HG02610 (cell line): ENCODE results near the gene LRRC52.

Source experiments
- ATAC-seq: cut with Tn5 transposase; IDR thresholded peaks from one replicate; pipeline ENCODE4 v1.9.1; 2021; ENCODE audit warnings: mild to moderate bottlenecking, moderate library complexity; ENCODE audit not compliant: unreplicated experiment

LRRC52 gene

DNA sequence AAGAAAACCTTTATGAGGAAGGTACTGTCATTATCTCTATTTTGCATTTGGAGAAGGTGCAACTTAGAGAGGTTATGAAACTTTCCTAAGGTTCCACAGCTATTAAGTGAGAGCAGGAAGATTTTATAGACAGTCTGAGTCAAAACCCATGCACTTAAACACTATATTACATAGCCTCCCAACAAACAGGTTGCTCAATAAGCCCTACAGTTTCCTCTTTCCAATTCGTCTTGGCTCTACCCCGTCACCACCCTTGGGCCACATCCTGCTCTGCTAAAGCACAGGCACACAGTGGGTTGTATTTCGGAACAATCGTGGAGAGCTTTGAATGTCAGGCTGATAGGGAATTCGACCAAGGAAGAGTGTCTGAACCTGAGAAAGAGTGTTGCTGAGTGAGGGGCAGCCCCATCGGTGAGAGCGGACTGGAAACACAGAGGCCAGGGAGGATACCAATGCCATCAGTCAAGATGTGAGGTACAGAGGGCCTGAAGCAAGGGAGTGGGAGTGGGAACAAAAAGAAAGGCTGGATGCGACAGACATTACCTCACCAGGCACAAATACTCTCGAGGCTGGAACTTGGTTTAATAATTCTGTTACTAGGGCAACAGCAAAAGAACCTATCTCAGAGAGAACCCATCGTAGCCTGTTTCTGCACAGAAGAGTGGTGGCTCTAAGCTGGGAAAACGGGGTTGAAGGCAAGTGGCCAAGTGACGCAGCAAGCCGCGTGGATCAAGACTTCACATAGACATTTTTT, 6.3 kb upstream of the LRRC52 start:
- ATAC-seq: no peak

GRCh38 chr1:165539306-165539705, 4.5 kb upstream of the LRRC52 start:
- no peak for ATAC-seq

DNA sequence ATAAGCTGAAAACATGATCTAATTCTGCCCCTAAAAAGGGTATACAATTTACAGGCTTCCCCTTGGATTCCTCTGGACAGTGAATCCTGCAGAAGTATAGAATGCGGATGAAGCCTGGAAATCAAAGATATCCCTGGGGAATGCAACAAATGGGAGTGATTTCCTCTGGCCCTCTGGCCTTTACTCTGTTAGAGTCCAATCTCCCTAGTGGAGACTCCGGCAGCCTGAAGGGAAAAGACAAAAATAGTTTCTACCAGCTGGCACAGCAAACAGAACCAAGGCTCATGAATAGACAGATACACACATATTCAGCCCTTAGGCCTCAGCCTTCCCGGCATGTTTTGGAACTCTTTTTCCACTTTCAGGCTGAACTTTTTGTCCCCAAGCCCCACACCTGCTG, 3.9 kb upstream of the LRRC52 start:
- ATAC-seq: no peak

DNA sequence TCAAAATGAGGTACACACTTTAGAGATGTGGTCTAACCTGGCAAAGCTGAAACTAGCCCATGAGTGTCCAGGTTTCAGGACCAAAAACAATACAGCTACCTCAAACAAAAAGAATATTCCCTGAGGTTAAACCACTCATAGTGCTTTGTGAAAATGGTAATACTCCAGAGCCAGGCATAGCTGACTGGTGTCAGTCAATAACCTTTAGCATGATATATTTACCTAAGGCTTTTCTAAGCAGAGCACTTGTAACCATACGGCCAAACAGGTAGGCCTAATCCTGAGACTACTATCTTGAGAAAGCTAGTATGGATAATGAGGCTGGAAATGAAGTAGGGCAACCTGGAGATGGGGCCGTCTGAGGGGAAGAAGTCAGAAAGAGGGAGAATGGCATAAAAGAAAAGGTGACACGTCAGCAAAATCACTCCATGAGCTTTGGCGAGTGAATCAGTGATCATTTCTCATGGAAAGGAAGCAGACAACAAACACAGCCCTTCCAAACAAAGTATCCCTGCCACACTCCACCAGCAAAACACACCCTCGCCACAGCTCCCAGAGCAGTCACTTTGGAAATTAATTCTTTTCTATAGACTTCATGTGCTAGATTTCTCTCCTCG, 1.7 kb upstream of the LRRC52 start:
- ATAC-seq: no peak

GRCh38 chr1:165542647-165543046, 1.2 kb upstream of the LRRC52 start:
- ATAC-seq: no peak

DNA sequence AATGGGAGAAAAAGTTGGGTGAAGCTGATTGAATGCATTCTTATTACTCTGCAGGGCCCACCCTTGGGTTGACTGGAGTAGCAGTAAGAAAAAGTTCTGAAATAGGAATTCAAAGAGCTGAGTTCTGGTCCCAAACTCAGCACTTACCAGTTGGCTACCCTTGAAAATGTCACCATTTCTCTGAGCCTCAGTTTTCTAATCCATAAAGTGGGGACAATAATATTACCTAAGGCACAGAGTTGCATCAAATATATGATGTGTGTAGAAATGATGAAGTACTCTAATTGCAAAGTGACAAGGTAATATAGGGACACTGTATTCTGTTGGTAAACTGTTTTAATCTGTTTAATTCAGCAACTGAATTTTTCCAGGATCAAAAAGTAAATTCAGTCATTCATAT, 1.2 kb downstream of the LRRC52 start:
- no peak for ATAC-seq

GRCh38 chr1:165545974-165546373, 2.2 kb downstream of the LRRC52 start:
- no peak for ATAC-seq

DNA sequence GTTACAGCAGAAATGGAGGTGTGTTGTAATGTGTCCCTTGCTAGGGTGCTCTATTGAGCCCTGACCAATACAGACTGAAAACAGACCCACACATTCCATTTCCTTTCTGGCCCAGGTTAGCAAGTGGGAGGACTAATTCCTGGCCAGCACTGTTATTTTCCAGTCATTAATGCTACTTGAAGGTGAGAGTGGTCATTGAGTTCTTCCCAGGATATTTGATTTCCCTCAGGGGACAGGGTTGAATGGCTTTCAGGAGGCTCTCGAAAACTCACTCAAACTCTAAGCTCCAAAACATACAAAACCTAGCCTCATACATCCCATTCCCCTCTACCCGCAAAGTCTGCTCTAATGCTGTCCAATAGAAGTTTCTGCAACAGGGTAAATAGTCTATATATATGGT, 6.2 kb downstream of the LRRC52 start:
- ATAC-seq: no peak

DNA sequence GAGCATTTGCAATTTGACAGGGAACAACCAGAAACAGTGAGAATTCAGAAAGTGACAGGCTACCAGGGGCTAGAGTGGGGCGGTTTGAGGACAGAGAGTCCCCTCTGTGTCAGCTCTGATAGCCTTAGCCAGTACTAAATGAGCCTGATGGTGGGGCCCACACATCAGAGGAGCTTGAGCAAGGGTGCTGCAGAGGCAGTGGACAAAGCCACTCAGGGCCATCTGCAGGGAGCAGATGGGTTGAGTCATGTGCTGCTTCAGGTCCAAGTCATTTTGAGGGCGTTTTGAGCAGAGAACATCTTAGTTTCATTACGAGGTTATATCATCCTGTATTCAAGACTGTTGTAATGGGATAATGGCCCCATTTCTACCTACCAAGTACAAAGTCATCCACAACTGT, 7.7 kb downstream of the LRRC52 start:
- no peak for ATAC-seq

DNA sequence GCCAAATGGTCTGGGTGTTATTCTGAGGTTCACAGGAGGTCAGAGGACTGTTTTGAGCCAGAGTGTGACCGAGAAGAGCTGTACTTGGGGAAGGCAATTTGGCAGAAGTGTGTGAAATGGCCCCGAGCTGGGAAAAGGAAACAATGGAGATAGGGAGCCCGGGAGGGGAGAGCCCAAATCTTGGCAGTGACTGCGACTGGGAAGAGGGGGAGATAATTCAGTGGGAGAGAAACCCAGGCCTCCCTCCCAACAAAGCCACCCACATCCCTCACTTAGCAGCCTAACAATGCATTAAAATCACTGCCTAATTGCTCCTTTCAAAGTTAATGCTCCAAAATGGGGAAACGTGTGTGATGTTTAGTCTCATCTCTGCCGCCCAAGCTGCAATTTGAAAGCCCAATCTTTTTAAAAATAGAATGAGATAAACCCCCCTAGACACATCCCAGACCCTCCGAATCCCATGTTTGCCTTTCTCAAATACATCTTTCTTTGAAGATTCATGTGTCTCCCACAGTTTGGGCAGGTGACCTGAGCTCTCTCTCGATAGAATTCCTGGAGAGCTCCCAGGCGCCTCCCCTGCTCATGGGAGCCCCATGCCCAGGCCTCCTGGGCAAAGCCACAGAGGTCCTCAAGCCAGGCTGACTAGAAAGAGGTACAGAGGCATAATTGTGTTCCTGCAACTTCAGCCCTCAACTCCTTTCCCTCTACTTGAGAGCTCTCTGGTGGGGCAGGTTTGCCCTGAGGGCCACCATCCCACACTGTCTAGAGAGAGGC, 17.3 kb downstream of the LRRC52 start:
- ATAC-seq: no peak

DNA sequence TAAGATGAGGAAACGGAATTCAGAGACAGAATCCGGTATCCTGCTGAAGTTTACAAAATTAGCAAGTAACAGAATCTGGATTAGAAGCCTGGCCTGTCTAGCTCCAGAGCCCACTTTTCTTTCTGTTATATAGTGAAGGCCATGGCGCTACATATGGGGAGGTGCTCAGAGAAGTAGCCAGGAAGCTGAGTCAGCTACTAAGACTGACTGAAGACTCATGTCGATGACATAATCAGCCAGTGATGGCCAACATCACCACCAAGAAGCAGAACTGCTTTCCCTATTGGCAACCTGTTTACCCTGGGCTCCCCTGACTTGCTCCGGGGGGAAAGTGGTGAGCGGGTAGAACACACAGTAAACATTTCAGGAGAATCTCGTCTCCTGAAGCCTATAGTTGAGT, 18.8 kb downstream of the LRRC52 start:
- ATAC-seq: no peak

DNA sequence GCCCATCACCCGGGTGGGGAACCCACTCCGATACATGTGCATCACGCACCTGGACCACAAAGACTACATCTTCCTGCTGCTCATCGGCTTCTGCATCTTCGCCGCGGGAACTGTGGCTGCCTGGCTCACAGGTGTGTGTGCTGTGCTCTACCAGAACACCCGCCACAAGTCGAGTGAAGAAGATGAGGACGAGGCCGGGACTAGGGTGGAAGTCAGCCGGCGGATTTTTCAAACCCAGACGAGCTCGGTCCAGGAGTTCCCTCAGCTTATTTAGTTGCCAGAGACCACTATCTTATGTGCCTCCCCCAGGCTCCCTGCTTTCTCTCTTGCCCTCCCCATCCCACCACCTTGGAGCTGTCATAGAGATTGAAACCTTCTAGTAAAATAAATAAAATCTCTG, 19.8 kb downstream of the LRRC52 start:
- ATAC-seq: no peak

DNA sequence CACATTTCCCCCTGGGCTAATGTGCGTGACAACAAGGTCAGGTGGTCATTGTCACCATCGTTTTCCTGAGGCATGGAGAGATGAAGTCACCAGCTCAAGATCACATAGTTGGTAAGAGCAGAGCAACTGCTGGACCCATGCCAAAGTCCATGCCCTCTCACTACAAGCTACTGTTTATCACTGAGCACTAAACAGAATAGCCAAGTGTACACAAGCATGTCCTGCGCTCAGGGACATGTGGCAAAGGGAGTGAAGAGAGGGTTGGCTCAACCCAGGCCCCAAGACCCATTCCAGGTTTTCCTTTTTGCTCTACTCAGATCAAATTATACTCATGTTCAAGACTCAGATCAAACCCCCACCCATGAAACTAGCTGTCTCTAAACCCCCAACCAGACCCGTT, 20.8 kb downstream of the LRRC52 start:
- no peak for ATAC-seq

- ATAC-seq: no peak
Observed at GRCh38 chr1:165565751-165566490, 22.1 kb downstream of the LRRC52 start.

GRCh38 chr1:165570078-165570477, 26.3 kb downstream of the LRRC52 start:
- no peak for ATAC-seq

- ATAC-seq: no peak
Observed at GRCh38 chr1:165573787-165574186, 30.0 kb downstream of the LRRC52 start.

GRCh38 chr1:165574295-165574694, 30.5 kb downstream of the LRRC52 start:
- no peak for ATAC-seq

DNA sequence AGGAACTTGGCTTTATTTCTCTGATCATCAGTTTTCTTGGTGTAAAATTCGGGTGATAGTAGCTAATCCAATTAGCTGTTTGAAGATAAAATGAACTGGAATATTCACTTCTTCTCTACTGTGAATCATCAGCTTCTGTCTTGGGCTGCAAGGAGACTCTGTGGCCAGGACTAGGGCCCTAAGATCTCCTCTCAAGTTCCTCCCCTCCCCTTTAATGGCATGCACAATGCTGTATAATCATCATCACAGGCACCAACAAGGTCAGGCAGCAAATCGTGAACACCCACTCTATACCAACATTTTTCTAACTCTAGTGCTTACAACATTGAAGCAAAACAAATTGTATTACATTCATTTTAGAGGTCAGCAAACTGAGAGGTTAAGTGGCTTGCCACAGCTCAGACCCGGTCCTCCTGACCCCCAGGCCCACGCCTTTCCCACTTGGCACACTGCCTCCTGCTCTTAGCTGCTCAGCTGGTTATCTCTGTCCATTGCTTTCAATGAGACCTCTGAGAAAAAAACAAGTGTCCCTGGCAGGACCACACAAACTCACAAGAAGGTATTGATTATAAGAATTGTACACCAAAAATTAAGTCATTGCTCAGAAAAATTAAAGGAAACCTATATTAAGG, 31.8 kb downstream of the LRRC52 start:
- ATAC-seq: no peak

DNA sequence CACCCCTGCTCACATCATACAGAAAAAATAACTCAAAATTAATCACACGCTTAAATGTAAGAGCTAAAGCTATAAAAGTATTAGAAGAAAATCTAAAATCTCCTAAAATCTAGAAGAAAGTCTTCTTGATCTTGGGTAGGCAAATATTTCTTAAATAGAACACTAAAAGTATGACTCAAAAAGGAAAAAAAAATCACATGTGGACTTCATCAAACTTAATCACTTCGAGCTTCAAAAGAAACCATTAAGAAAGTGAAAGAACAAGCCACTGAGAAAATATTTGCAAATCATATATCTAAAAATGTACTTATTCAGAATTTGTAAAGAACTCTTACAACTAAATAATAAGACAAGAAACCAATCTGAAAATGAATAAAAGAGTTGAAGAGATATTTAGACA, 32.7 kb downstream of the LRRC52 start:
- no peak for ATAC-seq

GRCh38 chr1:165577707-165578106, 33.9 kb downstream of the LRRC52 start:
- ATAC-seq: no peak
